HG03097 (cell line): Measurements from ENCODE around the gene ENGASE.

ENCODE experiments used
- ATAC-seq: cut with Tn5 transposase; IDR thresholded peaks from one replicate; pipeline ENCODE4 v1.9.1; 2021; ENCODE audit not compliant: unreplicated experiment, low FRiP score

The ENGASE gene

GRCh38 chr17:79112471-79112870, 37.8 kb downstream of the ENGASE start:
- ATAC-seq = no peak

GRCh38 chr17:79113699-79114457, 39.3 kb downstream of the ENGASE start:
- no peak for ATAC-seq

GRCh38 chr17:79114458-79115301, 40.1 kb downstream of the ENGASE start:
- no peak for ATAC-seq

GRCh38 chr17:79115487-79115886, 40.9 kb downstream of the ENGASE start:
- ATAC-seq = no peak

- ATAC-seq = no peak
Observed at GRCh38 chr17:79116575-79117368, 42.1 kb downstream of the ENGASE start.

- no peak for ATAC-seq
Observed at GRCh38 chr17:79117905-79118487, 43.4 kb downstream of the ENGASE start.

GRCh38 chr17:79118924-79119323, 44.3 kb downstream of the ENGASE start:
- no peak for ATAC-seq

GRCh38 chr17:79120259-79120658, 45.6 kb downstream of the ENGASE start:
- ATAC-seq = no peak

- no peak for ATAC-seq
Observed at GRCh38 chr17:79123988-79124387, 49.4 kb downstream of the ENGASE start.

GRCh38 chr17:79124513-79125209, 50.0 kb downstream of the ENGASE start:
- ATAC-seq = no peak

GRCh38 chr17:79125503-79125902, 50.9 kb downstream of the ENGASE start:
- no peak for ATAC-seq

GRCh38 chr17:79126139-79126538, 51.5 kb downstream of the ENGASE start:
- no peak for ATAC-seq

- ATAC-seq = no peak
Observed at GRCh38 chr17:79127534-79128135, 53.0 kb downstream of the ENGASE start.

GRCh38 chr17:79129523-79129922, 54.9 kb downstream of the ENGASE start:
- no peak for ATAC-seq

- no peak for ATAC-seq
Observed at GRCh38 chr17:79130536-79131273, 56.1 kb downstream of the ENGASE start.

GRCh38 chr17:79131274-79131635, 56.6 kb downstream of the ENGASE start:
- no peak for ATAC-seq

- ATAC-seq = no peak
Observed at GRCh38 chr17:79131701-79132100, 57.1 kb downstream of the ENGASE start.

GRCh38 chr17:79132271-79133064, 57.8 kb downstream of the ENGASE start:
- ATAC-seq = no peak
